ENCODE results near the gene MEN1. TPM values are rescaled to one million over a fixed set of nuclear protein-coding genes. Genes with fewer than 3 reads are reported as not detected.

The MEN1 gene
- polyA plus RNA-seq, 3 donors from 2014 or later: 15.3 to 36.1 (median 27.1) TPM

DNA sequence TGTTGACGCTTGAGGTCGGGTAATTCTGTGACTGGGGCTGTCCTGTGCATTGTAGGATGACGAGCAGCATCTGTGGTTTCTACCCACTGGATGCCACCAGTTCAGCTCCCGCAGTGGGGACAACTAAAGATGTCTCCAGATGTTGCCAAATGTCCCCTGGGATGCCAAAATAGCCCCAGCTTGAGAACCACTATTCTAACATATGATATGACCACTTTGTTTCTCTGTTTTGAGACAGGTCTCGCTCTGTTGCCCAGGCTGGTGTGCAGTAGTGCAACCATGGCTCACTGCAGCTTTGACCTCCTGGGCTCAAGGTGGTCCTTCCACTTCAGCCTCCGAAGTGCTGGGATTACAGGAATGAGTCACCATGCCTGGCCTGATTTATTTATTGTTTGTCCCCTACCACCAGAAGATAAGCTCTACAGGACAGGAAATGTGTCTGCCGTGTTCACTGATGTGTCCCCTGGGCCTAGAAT is 4.4 kb upstream of the MEN1 start:
- Mint-ChIP-seq H3K4me3 (no peak overlapping the region), H3K4me1 (peaks cover 10 to 11% of the 10 kb centered on the region in 2 donors), H3K9me3 (no peaks in the 10 kb centered on the region), H3K27me3 (ENCODE audit: low read depth in 3 of 3) (peaks cover 0 to 5% (median 3%) of the 10 kb centered on the region in 3 donors), H3K36me3 (no peaks in the 10 kb centered on the region), H3K27ac (no peak overlapping the region)
- no peak for DNase-seq

DNA sequence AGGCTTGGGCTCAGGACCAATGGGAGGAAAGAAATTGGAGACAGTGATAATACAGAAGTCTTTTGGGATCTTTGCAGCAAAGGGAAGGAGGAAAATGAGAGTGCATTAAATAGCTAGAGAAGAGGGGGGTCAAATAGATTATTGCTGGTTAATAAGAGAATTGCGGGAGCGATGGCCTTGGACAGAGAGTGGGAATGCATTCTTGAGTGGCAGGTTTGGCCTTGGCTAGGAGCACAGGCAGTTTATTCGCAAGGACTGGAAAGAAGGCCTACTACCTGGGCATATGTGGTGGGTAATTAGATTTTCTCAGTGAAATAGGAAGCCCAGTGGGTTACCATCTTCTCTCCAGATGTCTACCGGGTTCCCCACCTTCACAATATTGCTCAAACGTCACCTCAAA is 3.5 kb upstream of the MEN1 start:
- H3K4me3 Mint-ChIP-seq: no peak overlapping the region

DNA sequence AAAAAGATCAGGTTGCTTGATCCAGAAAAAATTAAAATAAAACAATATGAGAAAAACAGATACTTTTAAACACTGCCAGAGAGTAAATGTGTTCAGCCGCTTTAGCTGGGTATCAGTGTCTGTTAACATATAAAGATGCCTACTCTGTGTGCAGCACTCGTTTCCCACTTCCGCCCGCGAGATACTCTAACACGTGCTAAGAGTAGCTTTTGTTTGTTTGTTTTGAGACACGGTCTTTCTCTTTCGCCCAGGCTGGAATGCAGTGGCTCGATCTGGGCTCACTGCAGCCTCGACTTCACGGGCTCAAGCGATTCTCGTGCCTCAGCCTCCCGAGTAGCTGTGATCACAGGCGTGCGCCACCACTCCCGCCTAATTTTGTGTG is 531 bp upstream of the MEN1 start:
- peak in 2 of 3 donors; percentile 62 to 63 for DNase-seq

More for the DNA sequence above, 3.5 kb upstream of the MEN1 start:
- no peak for DNase-seq
- H3K27me3 Mint-ChIP-seq (ENCODE audit: low read depth in 3 of 3): peaks cover 0 to 5% (median 3%) of the 10 kb centered on the region in 3 donors
- peak overlapping the region in 1 of 6 donors; percentile 23 for H3K27ac Mint-ChIP-seq
- no peaks in the 10 kb centered on the region for H3K9me3 Mint-ChIP-seq
- H3K4me1 Mint-ChIP-seq: peaks cover 17% of the 10 kb centered on the region in 2 donors
- no peaks in the 10 kb centered on the region for H3K36me3 Mint-ChIP-seq

DNA sequence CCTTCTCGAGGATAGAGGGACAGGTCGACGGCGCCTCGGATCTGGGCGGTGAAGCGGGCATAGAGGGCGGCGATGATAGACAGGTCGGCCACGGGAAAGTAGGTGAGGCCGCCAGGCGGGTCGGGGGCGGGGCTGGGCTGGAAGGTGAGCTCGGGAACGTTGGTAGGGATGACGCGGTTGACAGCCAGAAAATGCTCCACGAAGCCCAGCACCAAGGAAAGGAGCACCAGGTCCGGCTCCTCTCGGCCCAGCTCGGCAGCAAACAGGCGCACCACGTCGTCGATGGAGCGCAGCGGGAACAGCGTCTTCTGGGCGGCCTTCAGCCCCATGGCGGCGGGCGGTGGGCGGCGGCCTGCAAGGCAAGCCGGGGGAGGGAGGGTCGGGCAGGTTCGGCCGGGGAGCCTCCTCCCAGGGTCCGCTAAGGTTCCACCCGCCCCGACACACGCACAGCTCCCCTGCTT is 540 bp downstream of the MEN1 start:
- peaks cover 17% of the 10 kb centered on the region in 2 donors for H3K4me1 Mint-ChIP-seq
- peak overlapping the region; percentile 90 to 96 (median 93) for H3K4me3 Mint-ChIP-seq
- DNase-seq: no peak
- no peaks in the 10 kb centered on the region for H3K9me3 Mint-ChIP-seq
- H3K27ac Mint-ChIP-seq: peak overlapping the region in 5 of 6 donors; percentile 71 to 94 (median 93)
- peaks cover 0 to 4% (median 3%) of the 10 kb centered on the region in 3 donors for H3K27me3 Mint-ChIP-seq (ENCODE audit: low read depth in 3 of 3)
- peaks cover 0 to 6% (median 6%) of the 10 kb centered on the region in 3 donors for H3K36me3 Mint-ChIP-seq

More for the DNA sequence above, 531 bp upstream of the MEN1 start:
- Mint-ChIP-seq H3K9me3 (no peaks in the 10 kb centered on the region), H3K4me1 (peaks cover 17% of the 10 kb centered on the region in 2 donors), H3K4me3 (peak overlapping the region; percentile 90 to 96 (median 93)), H3K27me3 (ENCODE audit: low read depth in 3 of 3) (peaks cover 0 to 5% (median 3%) of the 10 kb centered on the region in 3 donors), H3K36me3 (peaks cover 0 to 6% (median 6%) of the 10 kb centered on the region in 3 donors), H3K27ac (peak overlapping the region; percentile 85 to 94 (median 92))

DNA sequence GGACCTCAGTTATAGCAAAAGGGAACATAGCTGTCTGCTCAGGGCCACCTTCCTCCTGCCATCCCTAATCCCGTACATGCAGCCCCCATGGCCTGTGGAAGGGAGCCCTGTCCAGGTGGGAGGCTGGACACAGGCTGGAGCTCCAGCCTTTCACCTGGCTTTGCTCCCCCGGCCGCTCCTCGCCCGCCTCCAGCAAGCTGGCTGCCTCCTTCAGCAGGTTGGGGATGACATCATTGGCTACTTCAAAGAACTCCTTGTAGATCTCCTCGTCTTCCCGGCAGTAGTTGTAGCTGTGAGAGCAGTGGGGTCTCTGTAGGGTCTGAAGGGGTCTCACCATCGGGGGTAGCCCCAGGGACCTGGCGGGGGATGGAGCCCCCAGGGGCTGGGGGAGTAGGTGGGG is 4.9 kb downstream of the MEN1 start:
- DNase-seq: no peak
- Mint-ChIP-seq H3K4me3 (peak overlapping the region in 1 of 5 donors; percentile 36), H3K36me3 (peaks cover 0 to 6% (median 6%) of the 10 kb centered on the region in 3 donors), H3K9me3 (no peaks in the 10 kb centered on the region), H3K27ac (no peak overlapping the region), H3K4me1 (peaks cover 21 to 25% of the 10 kb centered on the region in 2 donors), H3K27me3 (ENCODE audit: low read depth in 3 of 3) (peaks cover 2 to 5% (median 2%) of the 10 kb centered on the region in 3 donors)

DNA sequence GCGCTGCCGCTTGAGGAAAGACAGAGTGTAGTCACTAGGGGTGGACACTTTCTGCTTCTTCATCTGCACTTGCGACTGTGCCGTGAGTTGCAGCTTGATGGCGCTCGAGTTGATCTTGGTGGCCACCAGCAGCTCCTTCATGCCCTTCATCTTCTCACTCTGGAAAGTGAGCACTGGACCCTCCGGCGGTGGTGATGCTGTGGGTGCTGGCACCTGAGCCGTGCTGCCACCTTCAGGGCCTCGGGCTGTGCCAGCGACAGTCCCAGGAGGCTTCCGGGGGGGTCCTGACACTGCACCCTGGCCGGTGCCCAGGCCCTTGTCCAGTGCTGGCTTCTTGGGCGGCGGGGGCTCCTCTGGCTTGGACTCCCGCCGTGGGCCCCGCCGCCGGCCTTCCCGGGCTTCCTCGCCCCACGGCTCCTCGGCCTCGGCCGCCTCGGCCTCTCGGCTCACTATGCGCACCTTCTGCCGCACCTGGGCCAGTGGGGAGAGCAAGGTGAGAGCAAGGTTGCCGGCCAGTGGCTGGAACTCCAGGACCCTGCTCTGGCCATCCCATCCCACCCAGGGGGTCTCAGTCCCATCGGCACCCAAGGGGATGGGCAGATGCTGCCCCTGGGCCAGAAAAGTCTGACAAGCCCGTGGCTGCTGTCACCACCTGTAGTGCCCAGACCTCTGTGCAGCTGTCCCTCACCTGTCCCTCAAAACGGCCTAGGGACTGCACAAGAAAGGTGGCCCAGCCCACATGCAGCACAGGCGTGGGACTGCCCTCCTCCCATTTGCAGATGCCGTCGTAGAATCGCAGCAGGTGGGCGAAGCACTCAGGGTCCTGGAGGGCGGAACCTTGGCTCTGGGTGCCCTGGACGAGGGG is 5.8 kb downstream of the MEN1 start:
- Mint-ChIP-seq H3K36me3 (peaks cover 0 to 8% (median 6%) of the 10 kb centered on the region in 3 donors), H3K4me3 (peak overlapping the region in 4 of 5 donors; percentile 88 to 92 (median 92)), H3K27ac (peak overlapping the region in 4 of 6 donors; percentile 91 to 95 (median 94)), H3K9me3 (no peaks in the 10 kb centered on the region), H3K27me3 (ENCODE audit: low read depth in 3 of 3) (peaks cover 2 to 5% (median 2%) of the 10 kb centered on the region in 3 donors), H3K4me1 (peaks cover 15 to 19% of the 10 kb centered on the region in 2 donors)
- no peak for DNase-seq

DNA sequence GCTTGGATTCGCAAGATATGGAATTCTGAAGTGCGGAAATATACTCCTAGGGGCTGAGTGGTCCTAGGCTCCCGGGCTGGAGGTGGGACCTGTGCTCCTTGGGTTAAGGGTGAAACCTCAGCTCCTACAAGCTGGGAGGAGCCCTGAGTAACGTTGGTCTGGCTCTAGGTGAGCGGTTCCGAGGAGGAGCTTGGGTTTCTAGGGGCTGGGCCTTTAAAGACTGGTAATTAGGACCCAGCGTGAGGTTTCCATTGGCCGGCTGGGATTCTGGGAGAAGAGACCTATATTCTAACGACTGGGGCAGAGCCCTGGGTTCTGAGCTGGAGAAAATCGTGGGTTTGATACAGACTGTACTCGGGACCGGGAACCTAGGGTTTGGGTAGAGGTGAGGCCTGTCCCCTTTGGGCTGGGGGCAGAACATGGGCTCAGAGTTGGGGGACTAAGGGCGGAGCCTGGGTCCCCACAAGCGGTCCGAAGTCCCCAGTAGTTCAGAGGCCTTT is 6.5 kb downstream of the MEN1 start:
- peaks cover 0 to 9% (median 6%) of the 10 kb centered on the region in 3 donors for H3K36me3 Mint-ChIP-seq
- peaks cover 11 to 15% of the 10 kb centered on the region in 2 donors for H3K4me1 Mint-ChIP-seq
- H3K27me3 Mint-ChIP-seq (ENCODE audit: low read depth in 3 of 3): peaks cover 2 to 5% (median 2%) of the 10 kb centered on the region in 3 donors
- no peak for DNase-seq
- H3K9me3 Mint-ChIP-seq: no peaks in the 10 kb centered on the region
- peak overlapping the region; percentile 88 to 92 (median 91) for H3K4me3 Mint-ChIP-seq
- peak overlapping the region; percentile 91 to 97 (median 94) for H3K27ac Mint-ChIP-seq

DNA sequence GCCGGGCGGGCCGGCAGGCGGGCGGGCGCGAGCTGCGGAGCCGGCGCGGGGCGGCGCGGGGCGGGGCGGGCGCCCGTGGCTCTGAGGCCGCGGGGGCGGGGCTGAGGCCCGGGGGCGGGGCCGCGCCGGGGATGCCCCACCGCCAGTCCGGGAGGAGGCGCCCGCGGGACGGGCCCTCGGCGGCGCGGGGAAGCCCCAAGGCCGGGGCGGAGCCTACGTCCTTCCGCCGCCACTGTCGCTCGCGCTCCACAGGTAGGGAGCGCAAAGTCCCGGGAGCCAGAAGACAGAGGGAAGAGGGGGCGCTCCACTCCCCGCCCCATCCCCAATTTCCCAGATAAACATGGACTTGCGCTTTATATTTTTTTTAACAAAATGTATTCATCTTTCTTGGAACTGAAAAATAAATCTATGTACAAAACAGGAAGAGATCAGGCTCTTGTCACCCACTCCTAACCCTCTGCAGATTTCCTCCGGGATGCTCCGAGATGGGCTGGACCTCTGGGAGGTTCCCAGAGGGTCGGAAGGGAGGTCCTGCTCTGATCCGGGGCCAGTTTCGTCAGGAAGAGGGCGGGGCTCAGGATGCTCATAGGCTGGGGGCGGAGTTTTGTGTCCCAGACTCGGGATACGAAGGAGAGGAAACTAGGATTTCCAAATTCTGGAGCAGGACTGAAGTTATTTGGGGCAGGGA is 7.0 kb downstream of the MEN1 start, which contains the start of gene MAP4K2:
Gene MAP4K2, minus strand, starts transcription at position 57 of the 688 bp plus-strand sequence. CDS start 65 bp downstream, outside the sequence.
- Mint-ChIP-seq H3K27me3 (ENCODE audit: low read depth in 3 of 3) (peaks cover 2 to 5% (median 2%) of the 10 kb centered on the region in 3 donors), H3K9me3 (no peaks in the 10 kb centered on the region), H3K36me3 (peaks cover 0 to 10% (median 9%) of the 10 kb centered on the region in 3 donors), H3K27ac (peak within 1 kb of the TSS; percentile 91 to 97 (median 94)), H3K4me3 (peak within 1 kb of the TSS; percentile 88 to 92 (median 91)), H3K4me1 (peaks cover 11 to 15% of the 10 kb centered on the region in 2 donors)
- DNase-seq: peak; percentile 88 to 90 (median 89)

DNA sequence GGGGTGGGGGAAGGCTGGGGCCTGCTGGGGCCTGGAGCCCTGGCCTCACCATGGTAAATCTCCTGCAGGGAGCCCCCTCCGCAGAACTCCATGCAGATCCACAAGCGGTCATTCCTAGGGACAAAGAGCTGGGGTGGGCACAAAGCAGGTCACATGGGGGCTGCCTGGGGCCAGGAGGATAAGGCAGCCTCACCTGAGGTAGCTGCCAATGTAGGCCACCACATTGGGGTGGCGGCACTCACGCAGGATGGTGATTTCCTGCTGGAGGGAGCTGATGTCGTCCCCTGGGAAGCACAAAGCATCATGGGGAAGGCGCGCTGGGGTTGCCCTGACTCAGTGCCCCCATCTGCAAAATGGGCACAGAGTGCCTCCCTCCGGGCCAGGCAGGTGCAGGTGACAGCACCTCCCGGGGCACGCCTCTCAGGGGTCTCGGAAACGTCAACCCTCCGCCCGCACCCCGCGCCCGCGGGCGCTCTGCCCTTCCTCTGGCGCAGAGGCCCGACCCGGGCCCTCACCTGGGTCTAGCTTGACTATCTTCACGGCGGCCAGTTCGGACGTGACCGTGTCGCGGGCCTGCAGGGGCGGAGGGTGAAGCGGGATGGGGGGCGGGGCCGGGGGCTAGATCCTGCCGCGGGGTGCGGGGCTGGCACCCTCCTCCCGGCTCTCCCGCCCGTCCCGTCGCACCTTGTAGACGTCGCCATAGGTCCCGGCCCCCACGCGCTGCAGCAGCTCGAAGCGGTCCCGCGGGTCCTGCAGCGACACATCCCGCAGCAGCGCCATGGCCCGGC is 7.8 kb downstream of the MEN1 start:
- peak overlapping the region; percentile 53 to 87 (median 62) for H3K27ac Mint-ChIP-seq

DNA sequence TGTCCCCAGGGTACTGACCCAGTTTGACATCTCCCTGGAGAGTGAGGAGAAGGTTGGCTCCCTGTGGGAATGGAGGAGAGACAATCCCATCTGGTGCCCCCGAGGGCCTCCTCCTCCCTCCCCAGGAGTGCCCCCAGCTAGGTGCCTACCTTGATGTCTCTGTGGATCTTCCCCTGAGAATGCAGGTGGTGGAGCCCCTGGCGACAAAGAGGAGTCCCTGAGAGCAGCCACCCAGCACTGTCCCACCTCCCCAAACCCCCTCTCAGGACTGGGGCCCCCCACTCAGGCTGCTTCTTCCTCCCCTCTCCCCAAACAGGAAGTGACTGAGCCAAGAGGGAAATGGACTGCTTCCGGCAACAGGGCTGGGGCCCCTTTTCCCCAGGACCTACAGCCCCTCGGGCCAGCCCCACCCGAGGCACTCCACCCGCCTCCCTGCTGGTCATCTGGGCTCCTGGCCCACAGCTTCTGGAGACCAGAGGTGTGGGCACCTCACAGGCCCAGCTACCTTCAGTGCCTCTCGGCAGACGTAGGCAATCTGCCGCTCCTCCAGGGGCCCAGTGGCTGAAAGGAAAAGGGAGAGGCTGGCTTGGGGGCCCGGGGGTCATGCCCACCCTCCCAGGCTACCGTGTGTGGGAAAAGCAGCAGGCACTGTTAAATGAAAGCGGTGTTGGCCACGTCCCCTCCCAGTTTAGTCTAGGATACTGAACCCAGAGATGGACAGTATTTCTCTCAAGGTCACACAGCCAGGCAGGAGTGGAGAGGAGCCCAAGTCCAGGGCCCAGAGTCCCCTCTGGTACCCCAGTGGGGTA is 8.6 kb downstream of the MEN1 start:
- H3K36me3 Mint-ChIP-seq: peaks cover 0 to 8% (median 6%) of the 10 kb centered on the region in 3 donors
- no peak for DNase-seq
- H3K27me3 Mint-ChIP-seq (ENCODE audit: low read depth in 3 of 3): peaks cover 2 to 5% (median 2%) of the 10 kb centered on the region in 3 donors

More for the DNA sequence above, 7.8 kb downstream of the MEN1 start:
- Mint-ChIP-seq H3K27me3 (ENCODE audit: low read depth in 3 of 3) (peaks cover 2 to 5% (median 2%) of the 10 kb centered on the region in 3 donors), H3K4me1 (peaks cover 11 to 15% of the 10 kb centered on the region in 2 donors), H3K36me3 (peaks cover 0 to 10% (median 9%) of the 10 kb centered on the region in 3 donors), H3K9me3 (no peaks in the 10 kb centered on the region), H3K4me3 (peak overlapping the region; percentile 54 to 73 (median 62))
- peak in 2 of 3 donors; percentile 10 to 12 for DNase-seq

DNA sequence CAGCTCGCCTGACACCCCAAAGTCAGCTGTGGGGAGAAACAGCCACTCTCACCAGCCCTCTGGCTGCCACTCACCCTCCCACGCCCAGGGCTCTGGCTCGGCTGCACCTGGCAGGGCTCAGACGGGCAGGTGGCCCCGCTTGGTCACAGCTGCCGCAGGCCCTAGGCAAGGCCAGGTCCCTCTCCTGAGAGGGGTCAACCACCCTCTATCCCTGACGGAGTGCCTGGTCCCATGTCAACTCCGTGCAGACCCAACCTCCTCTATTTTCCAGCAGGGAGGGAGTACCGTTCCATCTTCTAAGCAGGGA is 9.2 kb downstream of the MEN1 start:
- peaks cover 11 to 15% of the 10 kb centered on the region in 2 donors for H3K4me1 Mint-ChIP-seq
- H3K27ac Mint-ChIP-seq: peak overlapping the region in 2 of 6 donors; percentile 29 to 59
- no peak for DNase-seq
- peaks cover 2 to 5% (median 2%) of the 10 kb centered on the region in 3 donors for H3K27me3 Mint-ChIP-seq (ENCODE audit: low read depth in 3 of 3)
- no peaks in the 10 kb centered on the region for H3K9me3 Mint-ChIP-seq
- H3K36me3 Mint-ChIP-seq: peaks cover 0 to 4% (median 3%) of the 10 kb centered on the region in 3 donors
- H3K4me3 Mint-ChIP-seq: peak overlapping the region in 1 of 5 donors; percentile 18

More for the DNA sequence above, 8.6 kb downstream of the MEN1 start:
- H3K9me3 Mint-ChIP-seq: no peaks in the 10 kb centered on the region
- H3K27ac Mint-ChIP-seq: peak overlapping the region in 5 of 6 donors; percentile 53 to 87 (median 60)
- peaks cover 11 to 15% of the 10 kb centered on the region in 2 donors for H3K4me1 Mint-ChIP-seq
- peak overlapping the region; percentile 46 to 71 (median 62) for H3K4me3 Mint-ChIP-seq
